Ishikawa (cell line): ENCODE results near the gene CTXN3.

ENCODE experiments used
- CEBPB ChIP-seq: IDR thresholded peaks from 2 replicates; pipeline ENCODE4 v1.6.1; 2012
- CREB1 ChIP-seq: IDR thresholded peaks from 2 replicates; pipeline ENCODE4 v1.6.1; 2012; ENCODE audit warnings: low read depth
- EGR1 ChIP-seq: IDR thresholded peaks from 2 replicates; pipeline ENCODE4 v1.6.1; 2012
- EP300 ChIP-seq: IDR thresholded peaks from 2 replicates; pipeline ENCODE4 v1.6.1; 2012; ENCODE audit warnings: borderline replicate concordance
- FOXM1 ChIP-seq: IDR thresholded peaks from 2 replicates; pipeline ENCODE4 v1.6.1; 2012; ENCODE audit warnings: low read depth, borderline replicate concordance
- NFIC ChIP-seq: IDR thresholded peaks from 2 replicates; pipeline ENCODE4 v1.6.1; 2012
- RAD21 ChIP-seq: IDR thresholded peaks from 2 replicates; pipeline ENCODE4 v1.6.1; 2012; ENCODE audit warnings: low read depth
- REST ChIP-seq: IDR thresholded peaks from 2 replicates; pipeline ENCODE4 v1.6.1; 2012; ENCODE audit warnings: low read depth, mild to moderate bottlenecking
- TAF1 ChIP-seq: IDR thresholded peaks from 2 replicates; pipeline ENCODE4 v1.6.1; 2012; ENCODE audit warnings: low read depth, mild to moderate bottlenecking
- TCF12 ChIP-seq: IDR thresholded peaks from 2 replicates; pipeline ENCODE4 v1.6.1; 2012; ENCODE audit warnings: low read depth
- TEAD4 ChIP-seq: IDR thresholded peaks from 2 replicates; pipeline ENCODE4 v1.6.1; 2012
- YY1 ChIP-seq: IDR thresholded peaks from 2 replicates; pipeline ENCODE4 v1.6.1; 2012; ENCODE audit warnings: low read depth
- ZBTB7A ChIP-seq: IDR thresholded peaks from 2 replicates; pipeline ENCODE4 v1.6.1; 2012; ENCODE audit warnings: low read depth
- TF ChIP-seq, protein P1 (sequence below): IDR thresholded peaks from 2 replicates; pipeline ENCODE4 v1.6.1; 2012

DNA sequence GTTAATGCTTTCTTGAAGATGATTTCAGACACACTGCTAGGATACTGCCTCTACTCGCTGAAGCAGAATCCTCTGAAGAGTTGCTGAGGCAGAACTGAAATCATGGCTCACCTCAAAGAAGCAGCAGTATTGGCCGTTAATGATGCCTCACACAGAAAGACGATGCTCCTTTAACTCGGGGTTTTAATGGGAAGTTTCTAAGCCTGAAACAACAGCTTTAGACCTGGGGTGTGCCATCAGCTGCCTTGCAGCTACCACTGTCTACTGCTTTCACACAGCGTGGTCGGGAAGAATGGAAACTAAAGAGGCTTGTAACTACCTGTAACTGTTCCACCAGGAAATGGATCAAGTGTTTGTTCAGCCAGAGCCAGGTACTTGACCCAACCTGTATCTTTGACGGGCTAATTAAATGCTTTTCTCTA, at the start of gene CTXN3:
- TF ChIP-seq FOXM1 (no peak), NFIC (no peak), YY1 (no peak), TEAD4 (no peak), ZBTB7A (no peak), RAD21 (no peak), TCF12 (no peak), TAF1 (no peak), CEBPB (no peak), EGR1 (no peak), EP300 (no peak), CREB1 (no peak), REST (no peak)
- TF ChIP-seq, protein P1, sequence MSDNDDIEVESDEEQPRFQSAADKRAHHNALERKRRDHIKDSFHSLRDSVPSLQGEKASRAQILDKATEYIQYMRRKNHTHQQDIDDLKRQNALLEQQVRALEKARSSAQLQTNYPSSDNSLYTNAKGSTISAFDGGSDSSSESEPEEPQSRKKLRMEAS, result no peak
